ENCODE results near the gene CLHC1. TPM values are rescaled to one million over a fixed set of nuclear protein-coding genes. Genes with fewer than 3 reads are reported as not detected.

Gene CLHC1
- total RNA-seq, 1 experiment from 2014 or later: 11.1 TPM

DNA sequence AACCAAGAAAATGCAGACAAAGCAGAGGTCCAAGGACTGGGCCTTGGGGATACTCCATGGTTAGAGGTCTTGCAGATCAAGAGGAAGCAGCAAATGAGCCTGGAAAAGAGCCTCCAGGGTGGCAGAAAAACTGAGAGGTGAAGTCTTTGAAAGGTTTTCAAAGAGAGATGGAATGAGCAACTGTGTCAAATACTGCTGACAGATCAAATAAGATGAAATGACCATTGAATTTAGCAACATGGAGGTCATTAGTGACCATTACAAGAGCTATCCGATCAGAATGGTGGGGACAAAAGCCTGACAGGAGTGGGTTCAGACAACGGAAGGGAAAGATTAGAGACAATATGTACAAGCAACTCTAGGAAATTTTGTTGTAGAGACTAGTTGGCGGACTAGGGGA is 1.5 kb downstream of the CLHC1 start:
- Histone ChIP-seq H2AFZ (ENCODE audit: low read depth, low read length, poor library complexity, severe bottlenecking) (no peak overlapping the region), H4K20me1 (ENCODE audit: insufficient read depth) (peaks cover 7% of the 10 kb centered on the region; the same call in 1 of the 2 replicates), H3K36me3 (ENCODE audit: control insufficient read depth in 1 of 2, insufficient read depth in 2 of 2, low read length in 2 of 2) (peaks cover 14 to 28% of the 10 kb centered on the region in 2 experiments), H3K27me3 (ENCODE audit: insufficient read depth, low read length) (no peaks in the 10 kb centered on the region), H3K9me3 (ENCODE audit: control insufficient read depth in 1 of 2, insufficient read depth in 1 of 2, low read depth in 1 of 2, low read length in 2 of 2) (no peaks in the 10 kb centered on the region), H3K4me3 (replicated peaks in 1 of 2; ENCODE audit: low read depth in 1 of 2, low read length in 2 of 2) (peak overlapping the region; percentile 77 to 91), H3K4me2 (ENCODE audit: low read length) (peak overlapping the region; percentile 79), H3K4me1 (ENCODE audit: control insufficient read depth in 1 of 2, insufficient read depth in 2 of 2, low read length in 2 of 2) (peaks cover 8 to 21% of the 10 kb centered on the region in 2 experiments), H3K79me2 (ENCODE audit: insufficient read depth, low read length) (peaks cover 66% of the 10 kb centered on the region), H3K9ac (ENCODE audit: low read length) (no peak overlapping the region), H3K27ac (ENCODE audit: low read depth, low read length) (no peak overlapping the region), H3K9me2 (ENCODE audit: insufficient read depth) (no peaks in the 10 kb centered on the region)
- ChIA-PET POLR2A (no interaction called here), CTCF (no interaction called here), RAD21 (ENCODE audit: low non-redundant PET in 1 of 2, low total read pairs in 2 of 2, uncharacterized antibody in 2 of 2, unreplicated experiment in 2 of 2) (interaction anchor here in 1 of 2 experiments (0.7 kb wide), 1 partner anchor 331 kb away, joined by 10 read pairs; no protein-coding TSS in a partner anchor)
- DNase-seq (ENCODE audit: low read depth, low spot score) (no peak), ATAC-seq (no peak)
- BruUV-seq (replicated peaks): no TSS peak
- TF ChIP-seq EZH2phosphoT487 (IDR thresholded peaks at IDR 0.05; ENCODE audit: borderline replicate concordance): no peak
- TF ChIP-seq RAD21 (IDR thresholded peaks at IDR 0.05; ENCODE audit: low read depth): no peak
- no peak for TF ChIP-seq YY1 (IDR thresholded peaks at IDR 0.05; ENCODE audit: extremely low read depth, insufficient replicate concordance, low read depth, low read length)
- TF ChIP-seq, protein P1, sequence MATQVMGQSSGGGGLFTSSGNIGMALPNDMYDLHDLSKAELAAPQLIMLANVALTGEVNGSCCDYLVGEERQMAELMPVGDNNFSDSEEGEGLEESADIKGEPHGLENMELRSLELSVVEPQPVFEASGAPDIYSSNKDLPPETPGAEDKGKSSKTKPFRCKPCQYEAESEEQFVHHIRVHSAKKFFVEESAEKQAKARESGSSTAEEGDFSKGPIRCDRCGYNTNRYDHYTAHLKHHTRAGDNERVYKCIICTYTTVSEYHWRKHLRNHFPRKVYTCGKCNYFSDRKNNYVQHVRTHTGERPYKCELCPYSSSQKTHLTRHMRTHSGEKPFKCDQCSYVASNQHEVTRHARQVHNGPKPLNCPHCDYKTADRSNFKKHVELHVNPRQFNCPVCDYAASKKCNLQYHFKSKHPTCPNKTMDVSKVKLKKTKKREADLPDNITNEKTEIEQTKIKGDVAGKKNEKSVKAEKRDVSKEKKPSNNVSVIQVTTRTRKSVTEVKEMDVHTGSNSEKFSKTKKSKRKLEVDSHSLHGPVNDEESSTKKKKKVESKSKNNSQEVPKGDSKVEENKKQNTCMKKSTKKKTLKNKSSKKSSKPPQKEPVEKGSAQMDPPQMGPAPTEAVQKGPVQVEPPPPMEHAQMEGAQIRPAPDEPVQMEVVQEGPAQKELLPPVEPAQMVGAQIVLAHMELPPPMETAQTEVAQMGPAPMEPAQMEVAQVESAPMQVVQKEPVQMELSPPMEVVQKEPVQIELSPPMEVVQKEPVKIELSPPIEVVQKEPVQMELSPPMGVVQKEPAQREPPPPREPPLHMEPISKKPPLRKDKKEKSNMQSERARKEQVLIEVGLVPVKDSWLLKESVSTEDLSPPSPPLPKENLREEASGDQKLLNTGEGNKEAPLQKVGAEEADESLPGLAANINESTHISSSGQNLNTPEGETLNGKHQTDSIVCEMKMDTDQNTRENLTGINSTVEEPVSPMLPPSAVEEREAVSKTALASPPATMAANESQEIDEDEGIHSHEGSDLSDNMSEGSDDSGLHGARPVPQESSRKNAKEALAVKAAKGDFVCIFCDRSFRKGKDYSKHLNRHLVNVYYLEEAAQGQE (IDR thresholded peaks at IDR 0.05; ENCODE audit: low read depth): no peak
- no peak for TF ChIP-seq CBX3 (IDR thresholded peaks at IDR 0.05; ENCODE audit: low read depth)
- no peak for TF ChIP-seq EZH2 (IDR thresholded peaks at IDR 0.05)
- TF ChIP-seq FOSL1 (IDR thresholded peaks at IDR 0.05; ENCODE audit: low read depth): no peak
- no peak for TF ChIP-seq JUND (IDR thresholded peaks at IDR 0.05)
- TF ChIP-seq TCF7L2 (IDR thresholded peaks at IDR 0.05; ENCODE audit: borderline replicate concordance, extremely low read depth, insufficient read depth, insufficient read length): no peak
- intact Hi-C loops (cut with micrococcal nuclease): no loop called here

Data from HCT116 (cell line).